Measurements from ENCODE around the gene MYH14.
A peak's percentile ranks its signal among the peaks of the same experiment; 100 is the strongest.

- TF ChIP-seq CTCF (conservative IDR thresholded peaks at IDR 0.05) (peak; percentile 76), ZFX (IDR thresholded peaks at IDR 0.05) (peak; percentile 31; the same call in 1 of the 2 replicates)
Observed at GRCh38 chr19:50328224-50328872, 124.9 kb downstream of the MYH14 start.
